GM19240 (cell line): ENCODE results near the gene WDR20.

Source experiments
- DNase-seq: peaks from one replicate; pipeline ENCODE4 v3.0.0; 2011; ENCODE audit warnings: low spot score; ENCODE audit not compliant: insufficient read length

WDR20 gene

DNA sequence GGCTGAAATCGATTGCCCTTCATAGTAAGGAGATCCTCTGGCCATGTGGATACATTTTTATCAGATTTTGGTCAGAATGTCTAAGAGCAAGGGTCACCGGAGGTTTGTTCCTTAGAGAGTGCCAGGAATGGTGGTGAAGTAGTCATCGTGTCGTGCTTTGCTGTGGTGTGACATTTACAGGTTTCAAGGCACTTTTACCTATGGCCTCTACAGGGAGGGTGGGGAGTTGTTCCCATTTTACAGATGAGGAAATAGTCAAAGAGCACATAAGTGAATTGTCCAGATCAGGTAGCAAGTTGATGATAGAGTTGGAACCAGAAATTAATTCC lies 57.2 kb downstream of the WDR20 start:
- no peak for DNase-seq

- no peak for DNase-seq
Observed at GRCh38 chr14:102197317-102197853, 57.7 kb downstream of the WDR20 start.

- DNase-seq: no peak
Observed at GRCh38 chr14:102200690-102201352, 61.1 kb downstream of the WDR20 start.

- no peak for DNase-seq
Observed at GRCh38 chr14:102201353-102201738, 61.6 kb downstream of the WDR20 start.

DNA sequence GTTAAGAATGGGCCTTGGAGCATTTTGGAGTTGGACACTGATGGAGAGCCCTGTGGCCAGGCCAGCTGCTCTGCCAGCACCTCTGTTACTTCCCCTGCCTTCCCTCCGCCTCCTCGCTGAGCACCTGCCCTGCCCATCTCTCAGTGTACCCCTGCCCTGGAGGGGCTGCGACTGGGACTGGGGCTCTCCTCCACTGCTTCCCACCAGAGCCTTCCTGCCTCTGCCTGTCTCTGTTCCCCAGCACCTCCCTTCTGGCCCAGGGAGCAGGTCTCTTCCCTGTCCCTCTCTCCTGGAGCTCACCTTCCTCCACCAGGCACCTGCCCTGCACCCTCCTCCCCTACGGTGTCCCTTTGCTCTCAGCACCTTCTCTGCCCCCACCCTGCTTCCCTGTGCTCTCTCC lies 62.1 kb downstream of the WDR20 start:
- DNase-seq: no peak

DNA sequence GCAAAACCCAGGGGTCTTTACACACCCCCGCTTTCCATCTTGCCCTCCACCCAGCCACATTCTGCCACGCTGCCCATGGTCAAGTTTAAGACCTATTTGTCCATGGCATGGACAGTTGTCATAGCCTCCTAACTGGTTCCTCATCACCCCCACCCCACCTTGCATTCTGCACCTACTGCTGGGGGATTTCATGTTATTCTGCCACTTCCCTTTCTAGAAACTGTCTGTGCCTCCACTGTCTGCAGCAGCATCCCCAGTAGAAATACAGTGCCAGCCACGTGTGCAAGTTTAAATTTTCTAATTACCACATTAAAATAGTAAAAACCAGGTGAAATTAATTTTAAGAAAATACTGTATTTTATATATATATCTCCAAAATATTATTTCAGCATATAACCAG lies 63.2 kb downstream of the WDR20 start:
- no peak for DNase-seq

DNA sequence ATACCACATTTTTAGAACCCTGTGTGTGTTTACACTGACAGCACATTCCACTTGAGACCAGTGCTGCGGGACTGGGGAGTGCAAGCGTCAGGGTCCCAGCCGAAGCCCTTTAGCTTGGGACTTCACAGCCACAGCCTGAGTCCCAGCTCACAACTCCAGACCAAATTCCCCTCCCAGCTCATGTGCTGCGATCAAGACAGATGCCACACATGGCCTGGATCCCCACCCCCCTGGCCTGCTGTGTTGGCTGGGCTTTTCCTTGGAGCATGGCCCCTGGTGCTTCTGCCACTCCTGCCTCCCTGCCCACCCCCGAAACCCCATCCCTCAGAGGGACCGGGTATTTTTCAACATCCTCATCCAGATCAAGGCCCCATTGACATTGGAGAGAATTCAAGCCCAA lies 63.7 kb downstream of the WDR20 start:
- DNase-seq: no peak

DNA sequence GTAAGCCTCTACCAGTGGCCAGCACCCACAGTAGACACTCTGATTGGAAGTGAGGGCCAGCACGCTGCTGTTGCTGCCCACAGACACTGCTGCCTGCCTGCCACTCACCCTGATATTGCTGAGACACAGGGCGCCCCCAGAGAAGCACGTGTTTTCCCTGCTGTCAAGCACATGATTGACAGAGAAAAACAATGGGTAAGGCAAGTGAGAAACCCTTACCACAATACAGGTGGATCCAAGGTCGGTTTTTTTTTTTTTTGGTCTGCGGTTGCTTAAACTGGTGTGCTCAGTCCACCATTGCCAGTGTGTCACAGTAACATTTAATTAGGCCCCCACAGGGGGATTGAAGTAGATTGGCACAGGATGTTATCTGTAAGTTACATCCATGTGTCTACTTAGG lies 65.9 kb downstream of the WDR20 start:
- no peak for DNase-seq

DNA sequence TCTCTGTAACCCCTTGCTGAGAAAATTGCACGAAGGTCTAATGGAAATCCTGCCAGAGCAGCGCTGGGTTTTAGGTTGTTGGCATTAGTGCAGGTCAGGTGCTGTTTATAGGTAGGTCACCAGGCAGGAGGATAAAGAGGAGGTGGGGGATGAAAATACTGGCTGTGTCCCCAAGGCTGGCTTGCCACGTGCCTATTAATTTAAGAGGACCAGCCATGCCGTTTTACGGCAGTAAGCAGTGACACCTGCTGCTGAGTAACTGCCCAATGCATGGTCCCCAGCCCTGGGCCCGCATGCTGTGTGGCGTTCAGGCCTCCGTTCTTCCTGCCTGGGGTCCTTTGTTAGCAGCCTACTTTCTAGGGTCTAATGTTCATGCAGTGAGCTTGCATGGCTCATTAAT lies 67.2 kb downstream of the WDR20 start:
- DNase-seq: no peak

DNA sequence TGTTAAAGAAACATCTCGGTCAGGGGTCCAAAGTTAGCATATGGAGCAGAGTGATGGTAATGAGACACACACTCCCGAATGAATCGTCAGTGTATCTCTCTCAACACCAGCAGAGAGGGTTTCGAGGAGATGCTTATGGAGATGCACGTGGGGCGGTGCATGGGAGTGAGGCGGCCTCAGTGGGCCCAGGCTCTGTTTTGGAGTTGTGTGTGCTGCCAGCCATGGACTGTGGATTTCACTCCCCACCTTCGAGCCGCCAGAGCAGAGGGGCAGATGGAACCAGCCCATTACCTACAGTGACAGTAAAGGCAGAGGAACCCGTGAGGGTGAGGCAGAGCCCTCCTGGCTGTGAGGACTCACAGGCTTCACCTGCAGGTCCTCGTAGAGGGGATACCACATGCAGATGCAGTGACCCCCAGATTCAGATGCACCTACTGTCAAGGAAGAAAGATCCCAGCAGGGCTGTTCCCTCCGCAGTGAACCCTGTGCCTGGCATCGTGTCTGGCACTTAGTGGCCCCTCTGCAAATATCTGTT lies 68.2 kb downstream of the WDR20 start:
- no peak for DNase-seq

DNA sequence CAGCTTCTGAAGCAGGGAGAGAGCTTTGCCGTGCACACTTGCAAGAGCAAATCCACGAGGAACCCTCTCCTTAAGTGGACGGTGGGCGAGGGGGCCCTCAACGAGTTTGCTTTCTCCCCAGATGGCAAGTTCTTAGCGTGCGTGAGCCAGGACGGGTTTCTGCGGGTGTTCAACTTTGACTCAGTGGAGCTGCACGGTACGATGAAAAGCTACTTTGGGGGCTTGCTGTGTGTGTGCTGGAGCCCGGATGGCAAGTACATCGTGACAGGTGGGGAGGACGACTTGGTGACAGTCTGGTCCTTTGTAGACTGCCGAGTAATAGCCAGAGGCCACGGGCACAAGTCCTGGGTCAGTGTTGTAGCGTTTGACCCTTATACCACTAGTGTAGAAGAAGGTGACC lies 69.0 kb downstream of the WDR20 start:
- no peak for DNase-seq

GRCh38 chr14:102209224-102209966 lies 69.7 kb downstream of the WDR20 start:
- DNase-seq: no peak

DNA sequence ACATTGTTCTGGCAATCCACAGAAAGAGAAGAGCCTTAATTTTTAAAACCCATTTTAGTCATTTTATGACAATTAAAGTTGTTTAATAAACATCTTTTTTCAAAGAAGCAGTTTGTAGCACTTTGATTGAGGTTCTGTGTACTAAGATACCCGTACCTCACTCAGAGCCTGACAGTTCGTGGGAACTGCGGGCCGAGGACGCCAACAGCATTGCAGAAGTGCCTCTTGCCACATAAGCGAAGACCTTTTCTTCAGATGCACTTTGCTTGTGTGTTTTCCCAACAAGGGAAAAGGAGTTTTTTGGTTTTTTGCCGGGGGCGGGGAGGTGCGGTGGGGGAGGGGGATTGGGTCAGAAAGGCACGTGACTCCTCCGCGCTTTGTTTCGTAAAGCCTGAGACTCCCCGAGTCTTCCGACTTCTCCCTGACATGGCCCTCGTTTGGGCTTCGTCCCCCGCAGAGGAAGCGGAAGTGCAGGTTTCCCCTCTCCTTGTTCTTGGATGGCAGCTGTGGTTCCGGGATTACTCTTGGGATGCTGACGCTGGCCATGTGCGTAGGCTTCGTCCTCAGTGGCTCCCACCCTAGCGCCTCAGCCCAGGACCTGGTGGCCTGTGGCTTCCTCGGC lies 70.8 kb downstream of the WDR20 start:
- no peak for DNase-seq

- no peak for DNase-seq
Observed at GRCh38 chr14:102211240-102211639, 71.5 kb downstream of the WDR20 start.

DNA sequence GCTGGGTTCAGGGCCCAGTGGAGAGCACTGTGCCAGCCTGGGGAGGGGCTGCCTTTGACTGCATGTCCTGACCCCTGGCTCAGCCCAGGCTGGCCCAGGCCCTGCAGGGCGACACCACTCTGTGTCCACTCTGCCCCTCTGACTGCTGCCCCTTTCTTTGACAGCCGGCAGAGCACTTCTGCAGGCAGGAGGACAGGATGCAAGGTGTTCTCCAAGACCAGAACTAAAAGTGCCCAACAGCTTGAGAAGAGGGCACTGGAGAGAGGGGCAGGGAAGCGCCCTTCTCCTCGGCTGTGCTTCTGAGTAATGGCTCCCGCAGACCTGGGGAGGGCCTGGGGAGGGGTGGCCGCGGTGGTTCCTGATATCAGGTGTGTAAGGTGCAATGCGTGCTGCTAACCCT lies 72.7 kb downstream of the WDR20 start:
- no peak for DNase-seq

- no peak for DNase-seq
Observed at GRCh38 chr14:102212845-102213244, 73.1 kb downstream of the WDR20 start.

- DNase-seq: no peak
Observed at GRCh38 chr14:102213470-102213869, 73.8 kb downstream of the WDR20 start.

GRCh38 chr14:102213984-102214658 lies 74.4 kb downstream of the WDR20 start:
- no peak for DNase-seq

DNA sequence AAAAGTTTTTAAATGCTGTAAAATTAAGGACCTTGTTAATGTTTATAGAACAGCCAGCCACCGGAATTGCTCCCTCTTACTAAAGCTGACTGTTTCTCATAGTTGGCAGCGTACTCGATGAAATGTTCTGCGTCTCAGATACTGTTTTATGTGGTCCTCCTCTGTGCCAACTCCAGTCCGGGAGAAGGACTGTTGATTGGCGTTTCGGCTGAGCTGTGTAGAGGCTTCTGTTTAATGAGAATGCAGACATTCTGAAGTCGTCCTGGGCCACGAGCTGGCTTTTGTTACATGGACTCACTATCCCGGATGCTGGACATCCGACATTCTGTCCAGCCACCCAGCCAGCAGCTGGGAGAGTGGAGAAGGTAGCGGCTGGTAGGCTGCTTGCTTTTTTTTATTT lies 75.4 kb downstream of the WDR20 start:
- no peak for DNase-seq

DNA sequence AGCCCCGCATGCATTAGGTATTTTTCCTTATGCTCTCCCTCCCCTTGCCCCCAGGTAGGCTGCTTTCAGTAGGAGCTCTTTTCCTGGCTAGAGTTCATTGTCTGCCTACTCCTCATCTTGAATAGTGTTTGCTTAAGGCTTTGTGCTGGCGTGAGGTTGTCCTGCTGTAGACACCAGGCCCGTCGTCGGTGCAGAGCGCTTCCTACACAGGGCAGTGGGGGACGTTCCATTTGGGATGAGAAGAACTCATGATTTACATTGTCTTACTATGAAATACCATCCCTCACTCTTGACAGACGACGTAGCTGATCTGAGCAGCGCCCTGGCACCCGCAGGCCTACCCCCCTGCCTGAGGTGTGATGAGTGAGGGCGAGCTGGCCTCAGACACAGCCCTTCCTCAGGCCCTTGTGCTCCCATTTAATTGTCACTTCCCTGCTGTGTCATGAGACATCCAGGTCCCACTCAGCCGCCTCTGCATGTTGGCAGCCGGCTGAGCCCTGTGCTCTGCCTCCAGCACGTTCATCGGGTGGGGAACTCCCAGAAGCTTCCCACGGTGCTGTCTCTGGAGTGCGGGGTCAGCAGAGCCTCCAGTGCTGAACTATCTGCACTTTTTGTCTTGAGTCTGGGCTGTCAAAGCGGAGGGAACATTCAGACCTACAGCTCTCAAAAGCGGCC lies 76.0 kb downstream of the WDR20 start:
- no peak for DNase-seq

GRCh38 chr14:102217399-102217798 lies 77.7 kb downstream of the WDR20 start:
- no peak for DNase-seq
